ENCODE data around the gene MCOLN3.
"Not testable (repeated sequence)": the region's sequence is repeated elsewhere in the genome, so short reads cannot be mapped to it uniquely, and the experiment has no call there.

MCOLN3 gene

DNA sequence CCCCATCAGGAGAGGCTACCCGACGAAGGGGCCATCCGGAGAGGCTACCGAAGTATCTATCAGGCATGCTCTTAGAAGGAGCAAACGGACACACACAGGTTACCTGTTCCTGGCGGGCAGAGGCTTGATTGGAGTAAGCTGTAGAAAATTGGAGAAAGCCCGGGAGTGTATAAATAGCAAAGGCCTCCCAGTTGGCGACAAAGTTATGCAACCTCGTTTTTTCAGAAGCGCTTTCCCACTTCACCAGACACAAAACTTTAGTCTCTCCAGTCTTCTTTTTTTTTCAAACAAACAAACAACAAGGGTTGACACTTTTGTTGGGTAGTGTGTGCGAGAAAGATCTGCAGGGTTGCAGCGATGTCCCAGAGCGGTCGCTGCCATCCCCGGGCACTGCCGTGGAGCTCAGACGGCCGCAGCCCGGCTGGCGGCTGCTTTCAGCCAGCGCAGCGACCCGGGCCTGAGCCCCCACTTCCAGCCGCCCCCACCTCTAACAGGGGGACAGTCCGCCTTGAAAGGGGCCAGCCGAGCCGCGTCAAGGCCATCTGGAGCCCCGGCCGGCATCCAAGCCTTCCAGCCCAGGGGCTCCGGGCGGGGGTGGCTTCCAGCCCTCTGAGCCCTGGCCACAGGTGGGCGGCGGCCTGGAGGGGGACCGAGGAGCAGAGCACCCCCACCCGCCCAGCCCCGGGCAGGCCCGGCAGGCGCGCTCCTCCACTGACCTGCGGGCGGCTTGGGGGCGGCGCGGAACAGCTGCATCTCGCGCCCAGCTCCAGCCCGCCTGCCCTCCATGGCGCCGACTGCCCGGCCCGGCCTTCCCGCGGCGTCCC lies 616 bp downstream of the MCOLN3 start:
- no peak for DNase-seq

DNA sequence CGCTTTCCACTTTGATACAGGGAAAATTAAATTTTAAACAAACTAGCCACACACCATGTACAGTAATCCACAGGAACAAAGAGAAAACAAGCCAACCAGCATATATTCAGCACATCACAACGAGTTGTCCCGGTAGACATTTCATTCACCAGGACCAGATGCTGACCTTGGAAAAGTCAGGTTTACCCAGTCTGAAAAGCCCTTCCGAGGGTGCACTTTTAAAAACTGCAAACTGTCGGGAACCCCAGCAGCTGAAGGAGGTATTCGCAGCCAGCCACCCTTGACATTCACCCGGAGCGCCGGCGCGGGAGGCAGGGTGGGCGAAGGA lies 1.2 kb downstream of the MCOLN3 start:
- no peak for DNase-seq

DNA sequence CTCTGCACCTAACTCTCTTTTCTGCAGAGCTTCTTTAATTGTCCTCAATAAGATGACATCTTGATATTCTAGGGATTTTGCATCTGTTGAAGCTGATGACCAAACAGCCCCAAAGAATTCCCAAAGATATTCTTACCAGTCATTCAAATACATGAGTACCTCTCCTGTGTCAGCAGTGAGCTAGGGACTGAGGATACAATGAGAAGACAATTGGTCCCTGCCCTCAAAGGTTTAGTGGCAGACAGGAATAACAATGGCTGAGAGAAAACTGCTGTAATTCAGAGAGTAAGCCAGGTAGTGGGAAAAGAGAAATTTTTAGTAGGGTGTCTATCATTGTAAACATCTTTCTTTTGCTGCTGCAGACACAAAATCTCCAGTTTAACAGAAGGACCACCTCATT lies 5.9 kb downstream of the MCOLN3 start:
- no peak for DNase-seq

DNA sequence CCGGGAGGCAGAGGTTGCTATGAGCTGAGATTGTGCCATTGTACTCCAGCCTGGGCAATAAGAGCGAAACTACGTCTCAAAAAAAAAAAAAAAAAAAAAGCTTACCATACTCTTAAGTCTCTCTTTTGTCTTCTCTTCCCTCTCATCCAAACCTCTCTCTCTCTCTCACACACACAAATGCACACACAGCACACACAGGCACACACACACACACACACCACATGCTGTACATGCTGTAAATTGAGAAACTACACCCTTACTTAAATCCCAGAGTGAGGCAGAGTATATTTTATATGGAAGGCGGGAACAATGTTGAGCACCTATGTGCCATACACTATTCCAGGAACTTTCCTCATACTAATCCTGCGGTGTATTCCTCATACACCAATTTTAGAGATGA lies 6.5 kb downstream of the MCOLN3 start:
- no peak for DNase-seq

DNA sequence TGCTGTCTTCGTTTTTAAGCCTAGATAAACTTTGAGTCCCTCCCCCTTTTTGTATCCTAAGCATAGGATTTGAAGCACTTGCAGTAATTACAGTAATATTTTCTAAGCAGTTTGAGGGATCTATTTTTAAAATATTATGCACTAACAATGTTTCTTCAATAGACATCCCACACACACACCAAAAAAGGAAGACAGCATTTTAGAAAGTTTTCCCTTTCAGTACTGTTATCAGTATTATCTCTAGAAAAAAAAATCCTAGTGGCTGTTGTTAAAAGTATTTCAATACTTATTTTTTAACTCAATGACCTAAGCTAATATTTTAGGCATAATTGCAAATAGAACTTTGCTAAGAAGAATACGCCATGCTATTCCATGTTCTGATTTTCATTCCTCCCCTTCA lies 15.1 kb downstream of the MCOLN3 start:
- no peak for DNase-seq

DNA sequence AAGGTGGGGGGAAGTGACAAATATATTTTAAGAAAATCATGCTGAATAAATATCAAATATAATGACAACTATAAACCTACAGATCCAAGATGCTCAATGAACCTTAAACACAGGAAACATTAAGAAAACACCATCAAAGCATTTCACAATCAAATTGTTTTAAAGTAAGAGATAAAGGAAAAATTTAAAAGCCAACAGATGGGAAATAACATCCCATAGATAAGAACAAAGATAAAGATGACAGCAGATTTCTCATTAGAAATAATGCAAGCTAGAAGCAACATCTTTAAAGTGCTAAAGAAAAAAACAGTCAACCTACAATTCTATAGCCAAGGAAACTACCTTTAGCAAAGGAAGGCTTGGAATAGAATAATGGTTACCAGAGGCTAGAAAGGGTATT lies 17.8 kb downstream of the MCOLN3 start:
- no peak for DNase-seq

DNA sequence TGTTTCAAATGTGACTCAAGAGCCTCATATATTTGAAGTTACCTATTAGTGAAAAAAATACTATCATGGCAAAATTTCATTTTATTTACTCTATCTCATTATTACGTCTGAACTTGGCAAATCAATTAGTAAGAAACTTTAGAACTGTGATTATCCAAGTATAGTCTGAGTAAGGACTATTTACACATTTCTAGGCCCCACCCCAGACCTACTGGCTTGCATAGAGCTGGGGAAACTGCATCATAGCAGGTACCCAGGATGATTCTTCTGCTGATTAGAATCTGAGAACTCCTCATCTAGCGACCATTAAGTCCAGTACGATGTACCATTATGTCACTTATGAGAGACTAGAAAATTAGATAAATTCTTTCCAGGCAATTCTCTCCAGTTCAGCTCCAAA lies 20.1 kb downstream of the MCOLN3 start:
- DNase-seq, result no peak

DNA sequence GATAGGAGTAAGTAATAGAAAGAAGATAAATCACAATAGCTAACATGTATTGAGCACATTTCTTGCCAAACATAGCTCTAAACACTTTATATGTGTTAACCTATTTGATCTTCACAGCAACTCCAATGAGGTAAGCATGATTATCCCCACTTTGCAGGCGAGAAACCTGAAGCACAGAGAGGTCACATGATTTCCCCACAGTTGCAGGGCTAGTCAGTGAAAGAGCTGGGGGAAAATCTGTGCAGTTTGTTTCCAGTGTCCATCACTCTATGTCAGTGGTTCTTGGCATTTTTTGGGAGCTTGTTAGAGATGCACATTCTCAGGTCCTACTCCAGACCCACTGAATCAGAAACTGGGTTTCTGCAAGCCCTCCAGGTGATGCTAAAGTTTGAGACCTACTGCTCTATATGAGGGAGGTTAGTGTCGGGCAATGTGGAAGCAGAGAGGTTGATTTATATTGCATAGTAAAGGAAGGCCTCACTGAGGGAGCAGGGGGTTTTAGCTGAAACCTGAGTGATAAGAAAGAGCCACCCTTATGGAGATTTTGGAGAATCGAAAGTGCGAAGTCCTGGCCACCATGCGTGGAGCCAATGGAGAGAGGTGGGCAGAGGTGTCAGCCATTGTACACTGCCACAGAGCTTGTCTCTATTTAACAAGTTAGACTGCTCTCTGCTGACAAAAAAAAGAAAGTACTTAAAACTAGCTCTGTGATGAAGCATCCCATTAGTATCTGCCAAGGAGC lies 20.9 kb downstream of the MCOLN3 start:
- peak; percentile 6 for DNase-seq

DNA sequence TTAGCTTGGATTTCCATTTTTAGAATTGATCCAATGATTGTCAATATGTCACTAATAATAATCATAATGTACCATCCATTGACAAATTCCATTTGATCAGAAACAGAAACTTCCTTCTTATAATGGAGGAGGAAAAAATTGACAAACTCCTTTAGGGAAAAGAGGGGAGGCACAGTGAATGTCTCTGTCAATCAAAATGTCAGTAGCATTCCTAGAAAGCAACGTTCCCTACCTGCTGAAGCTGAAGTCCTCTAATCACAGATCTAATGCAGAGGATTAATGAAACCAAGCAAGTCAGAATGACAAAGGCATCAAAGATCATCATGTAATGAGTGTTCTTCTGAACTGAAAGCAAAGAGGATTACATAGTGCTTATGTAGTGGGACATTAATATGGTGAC lies 22.4 kb downstream of the MCOLN3 start:
- no peak for DNase-seq

DNA sequence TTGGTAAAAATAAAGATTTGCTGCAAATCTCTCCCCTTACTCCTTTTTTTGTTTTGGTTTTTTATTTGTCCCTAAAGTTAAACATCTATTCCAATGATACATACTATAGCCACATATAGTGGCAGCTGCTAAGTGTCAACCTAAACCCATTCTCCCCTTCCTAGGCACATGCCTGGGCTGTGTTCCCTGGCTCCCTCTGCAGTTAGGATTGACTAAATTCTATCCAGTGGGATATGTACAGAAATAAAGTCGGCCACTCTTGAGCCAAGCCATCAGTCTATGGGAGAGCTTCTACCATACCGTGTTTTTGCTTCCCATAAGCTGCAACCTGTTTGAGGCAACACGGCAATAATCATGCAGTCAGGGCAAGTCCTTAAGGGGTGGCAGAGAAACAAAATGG lies 23.6 kb downstream of the MCOLN3 start:
- no peak for DNase-seq

DNA sequence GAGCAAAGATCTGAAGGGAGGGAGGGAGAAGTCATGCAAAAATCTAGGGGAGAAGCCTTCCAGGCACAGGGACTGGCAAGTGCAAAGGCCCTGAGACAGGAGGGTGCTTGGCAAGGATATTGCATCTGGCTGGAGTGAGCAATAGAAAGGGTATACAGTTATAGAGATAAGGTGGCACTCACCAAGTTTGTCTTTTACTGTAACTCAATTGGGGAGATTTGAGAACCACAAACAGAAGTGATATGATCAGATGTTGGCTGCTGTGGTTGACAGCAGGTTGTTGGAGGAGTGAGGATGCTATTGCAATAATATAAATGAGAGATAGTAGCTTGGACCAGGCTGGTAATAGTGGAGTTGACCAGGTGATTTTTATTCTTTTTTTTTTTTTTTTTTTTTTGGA lies 25.6 kb downstream of the MCOLN3 start:
- DNase-seq, result no peak

DNA sequence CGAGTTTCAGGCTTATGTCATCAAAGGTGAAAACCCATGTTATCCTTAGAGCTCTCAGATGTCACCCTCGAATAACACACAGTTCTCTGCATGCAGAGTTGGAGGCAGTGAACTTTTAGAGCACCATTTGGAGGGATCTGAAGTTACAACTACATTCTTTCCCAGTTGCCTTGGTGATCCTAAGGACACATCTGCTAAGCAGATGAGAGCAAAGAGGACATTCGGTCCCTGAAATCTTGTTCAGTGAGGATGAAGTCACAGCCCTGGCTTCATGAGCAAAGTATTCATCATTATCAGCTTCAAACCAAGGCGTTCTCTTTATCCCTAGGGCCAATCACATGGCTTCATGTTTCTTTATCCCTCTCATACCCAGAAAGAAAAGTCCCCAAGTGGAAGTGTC lies 28.3 kb downstream of the MCOLN3 start:
- no peak for DNase-seq

DNA sequence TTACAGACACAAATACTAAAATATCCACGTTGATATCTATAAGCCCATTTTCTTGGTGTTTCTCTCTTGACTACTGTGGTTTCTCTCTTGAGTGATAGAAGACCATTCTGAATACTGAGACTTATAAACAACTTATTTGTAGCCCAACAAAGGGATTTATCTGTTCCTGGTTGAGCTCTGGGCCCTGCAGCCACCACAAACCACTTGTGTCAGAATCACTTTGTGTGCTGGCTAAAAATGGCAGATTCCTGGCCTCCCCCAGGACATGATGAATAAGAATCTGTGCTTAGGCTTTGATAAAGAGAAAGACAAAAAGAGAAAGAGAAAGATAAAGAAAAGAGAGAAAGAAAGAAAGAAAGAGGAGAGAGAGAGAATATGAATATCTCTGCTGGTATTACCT lies 32.5 kb downstream of the MCOLN3 start:
- DNase-seq, result no peak

DNA sequence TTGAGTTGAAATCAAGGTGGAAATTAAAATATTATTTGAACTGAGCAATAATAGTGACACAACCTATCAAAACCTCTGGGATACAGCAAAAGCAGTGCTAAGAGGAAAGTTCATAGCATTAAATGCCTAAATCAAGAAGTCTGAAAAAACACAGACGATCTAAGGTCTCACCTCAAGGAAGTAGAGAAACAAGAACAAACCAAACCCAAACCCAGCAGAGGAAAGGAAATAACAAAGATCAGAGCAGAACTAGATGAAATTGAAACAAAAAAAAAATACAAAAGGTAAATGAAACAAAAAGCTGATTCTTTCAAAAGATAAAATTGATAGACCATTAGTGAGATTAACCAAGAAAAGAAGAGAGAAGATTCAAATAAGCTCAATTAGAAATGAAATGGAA lies 42.7 kb downstream of the MCOLN3 start:
- DNase-seq, result not testable (repeated sequence)

DNA sequence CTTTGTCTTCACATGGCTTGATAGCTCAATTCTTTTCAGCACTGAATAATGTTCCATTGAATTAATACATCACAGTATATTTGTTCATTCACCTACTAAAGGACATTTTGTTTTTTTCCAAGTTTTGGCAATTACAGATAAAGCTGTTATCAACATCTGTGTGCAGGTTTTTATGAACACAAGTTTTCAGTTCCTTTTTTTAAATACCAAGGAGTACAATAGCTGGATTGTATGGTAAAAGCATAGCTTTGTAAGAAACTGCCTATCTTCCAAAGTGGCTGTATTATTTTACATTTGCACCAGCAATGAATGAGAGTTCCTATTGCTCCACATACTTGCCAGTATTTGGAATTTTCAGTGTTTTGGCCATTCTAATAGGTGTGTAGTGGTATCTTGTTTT lies 46.6 kb downstream of the MCOLN3 start:
- DNase-seq, result no peak

DNA sequence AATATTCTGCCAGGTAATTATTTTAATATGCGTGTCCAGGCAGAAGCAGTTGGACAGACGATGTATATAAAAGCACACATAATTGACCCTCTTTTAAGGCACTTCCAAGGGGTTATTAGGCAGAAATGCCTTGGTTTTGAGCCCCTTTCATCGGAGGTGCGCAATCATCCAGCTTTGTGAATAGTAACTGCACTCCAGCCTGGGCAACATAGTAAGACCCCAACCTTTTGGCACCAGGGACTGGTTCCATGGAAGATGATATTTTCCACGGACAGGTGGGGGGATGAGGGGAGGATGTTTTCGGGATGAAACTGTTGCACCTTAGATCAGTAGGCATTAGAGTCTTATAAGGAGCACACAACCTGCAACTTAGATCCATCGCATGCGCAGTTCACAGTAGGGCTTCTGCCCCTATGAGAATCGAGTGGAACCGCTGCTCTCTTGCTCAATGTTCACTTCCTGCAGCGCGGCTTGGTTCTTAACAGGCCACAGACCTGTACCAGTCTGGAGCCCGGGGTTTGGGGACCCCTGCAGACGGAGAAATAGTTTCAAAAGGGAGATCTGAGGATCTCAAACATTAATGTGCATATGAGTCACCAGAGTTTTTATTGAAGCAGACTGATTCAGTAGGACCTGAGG lies 49.5 kb downstream of the MCOLN3 start:
- peak; percentile 42 for DNase-seq

DNA sequence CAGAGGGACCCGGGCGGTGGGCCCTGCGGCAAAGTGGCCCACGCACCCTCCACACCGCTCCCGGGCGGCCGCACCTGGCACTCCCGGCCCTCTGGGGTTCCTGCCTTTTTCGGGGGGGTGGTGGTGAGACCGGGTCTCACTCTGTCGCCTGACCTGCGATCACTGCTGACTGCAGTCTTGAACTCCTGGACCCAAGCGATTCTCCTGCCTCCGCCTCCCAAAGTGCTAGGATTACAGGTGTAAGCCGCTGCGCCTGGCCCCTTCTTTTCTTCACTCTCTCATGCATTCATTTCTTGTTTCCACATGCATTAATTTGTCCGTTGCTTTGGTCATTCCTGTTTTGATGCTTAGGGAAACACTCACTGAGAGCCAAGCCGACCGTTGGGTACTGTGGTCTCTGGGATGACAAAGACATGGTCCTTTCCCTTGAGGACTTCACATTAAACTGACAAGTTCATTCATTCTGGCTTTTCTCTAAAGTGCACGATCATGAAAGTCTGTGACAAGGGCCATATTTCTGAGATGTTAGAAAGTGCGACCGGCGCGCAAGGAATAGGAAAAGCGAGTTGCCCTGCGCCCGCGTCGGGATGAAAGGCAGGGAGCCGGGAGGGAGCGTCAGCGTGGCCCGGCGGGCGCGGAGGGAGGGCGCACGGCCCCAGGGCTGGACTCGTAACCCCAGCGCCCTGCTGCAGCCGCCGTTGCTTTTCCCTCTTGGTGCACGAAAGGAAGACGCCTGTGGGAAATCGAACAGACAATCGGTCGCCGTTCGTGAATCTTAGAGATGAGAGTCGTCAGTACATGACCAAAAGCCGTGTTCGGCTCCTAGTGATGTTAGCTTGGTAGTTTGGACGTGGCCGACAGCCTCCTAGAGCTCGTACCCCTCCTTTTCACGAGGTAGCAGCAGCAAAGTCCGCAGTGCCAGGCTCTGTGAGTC lies 50.4 kb downstream of the MCOLN3 start:
- DNase-seq, result peak; percentile 2

DNA sequence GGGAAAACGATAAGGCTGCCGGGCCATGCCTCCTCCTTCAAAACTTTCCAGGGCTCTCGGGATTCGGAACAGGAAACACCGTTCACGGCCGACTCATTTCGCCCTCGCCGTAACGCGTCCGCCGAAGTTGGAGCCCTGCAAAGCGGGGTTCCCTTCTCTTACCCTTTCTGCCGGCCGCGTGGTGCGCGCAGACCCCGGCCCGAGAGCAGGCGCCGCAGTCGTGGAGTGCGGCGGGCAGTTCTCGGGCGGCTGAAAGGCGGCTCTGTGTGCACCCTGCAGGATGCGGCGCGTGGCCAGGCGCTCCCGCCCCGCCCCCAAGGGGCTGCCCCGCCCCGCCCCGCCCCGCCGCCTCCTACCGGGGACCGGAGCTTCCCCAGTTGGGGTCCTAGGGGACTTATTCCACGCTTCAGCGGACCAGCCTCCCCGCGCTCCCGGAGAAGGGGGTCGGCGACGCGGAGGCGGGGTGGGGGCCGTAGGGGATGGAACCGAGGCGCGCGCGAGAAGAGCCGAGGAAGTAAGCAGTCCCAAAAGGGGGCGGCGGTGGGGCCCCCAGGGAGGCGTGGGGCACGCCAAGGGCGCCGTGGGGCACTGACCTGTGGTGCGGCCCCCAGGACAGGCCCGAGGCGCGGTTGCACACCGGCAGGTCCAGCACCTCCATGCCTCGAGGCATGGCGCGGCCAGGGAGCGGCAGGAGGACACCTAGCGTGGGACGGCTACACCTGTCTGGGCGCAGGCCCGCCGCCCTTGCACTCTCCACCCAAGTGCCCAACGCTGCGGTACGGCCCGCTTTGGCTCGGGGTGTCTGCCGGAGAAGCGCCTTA lies 51.2 kb downstream of the MCOLN3 start, which contains the start of gene MCOLN2:
Gene MCOLN2, minus strand, starts transcription at position 268 of the 821 bp plus-strand sequence. Its CDS starts 241 bp downstream, at position 27.
- peak; percentile 49 for DNase-seq

DNA sequence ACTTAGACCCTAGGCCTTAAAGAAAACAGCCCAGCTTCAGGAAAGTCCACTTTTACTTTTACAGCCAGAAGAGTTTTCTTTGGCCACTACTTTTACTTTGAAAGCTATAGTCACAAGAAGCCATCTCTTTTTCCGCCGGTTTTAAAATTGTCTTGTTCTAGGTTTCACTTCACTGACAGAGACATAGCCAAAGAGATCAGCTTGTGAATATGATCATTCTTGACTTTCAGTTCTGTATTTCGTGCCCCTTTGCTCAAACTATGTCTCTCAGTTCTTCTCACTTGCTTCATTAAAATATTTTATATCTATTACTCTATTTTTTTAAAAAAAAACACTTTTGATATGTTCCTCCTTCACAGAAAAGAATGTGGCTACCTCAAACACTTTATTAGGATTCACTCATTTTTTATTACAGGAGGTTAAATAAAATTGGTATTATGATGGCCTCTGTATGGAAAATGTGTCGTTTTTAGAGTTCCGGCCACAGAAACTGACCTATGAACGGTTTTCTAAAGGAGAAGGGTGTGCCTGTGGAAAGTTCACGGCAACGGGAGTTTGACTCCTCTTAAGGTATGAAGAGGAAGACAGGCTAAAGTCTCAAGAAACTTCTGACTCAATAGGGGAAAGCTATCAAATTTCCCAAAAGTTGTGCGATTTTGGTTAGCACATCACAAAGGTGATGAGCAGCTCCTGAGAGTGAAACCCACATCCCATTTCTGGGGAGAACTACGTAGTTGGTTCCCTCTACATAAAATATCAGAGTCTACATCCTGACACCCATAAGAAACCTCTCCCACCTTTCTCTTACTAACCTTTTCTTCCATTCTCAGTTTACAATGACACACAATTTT lies 52.6 kb downstream of the MCOLN3 start:
- no peak for DNase-seq

DNA sequence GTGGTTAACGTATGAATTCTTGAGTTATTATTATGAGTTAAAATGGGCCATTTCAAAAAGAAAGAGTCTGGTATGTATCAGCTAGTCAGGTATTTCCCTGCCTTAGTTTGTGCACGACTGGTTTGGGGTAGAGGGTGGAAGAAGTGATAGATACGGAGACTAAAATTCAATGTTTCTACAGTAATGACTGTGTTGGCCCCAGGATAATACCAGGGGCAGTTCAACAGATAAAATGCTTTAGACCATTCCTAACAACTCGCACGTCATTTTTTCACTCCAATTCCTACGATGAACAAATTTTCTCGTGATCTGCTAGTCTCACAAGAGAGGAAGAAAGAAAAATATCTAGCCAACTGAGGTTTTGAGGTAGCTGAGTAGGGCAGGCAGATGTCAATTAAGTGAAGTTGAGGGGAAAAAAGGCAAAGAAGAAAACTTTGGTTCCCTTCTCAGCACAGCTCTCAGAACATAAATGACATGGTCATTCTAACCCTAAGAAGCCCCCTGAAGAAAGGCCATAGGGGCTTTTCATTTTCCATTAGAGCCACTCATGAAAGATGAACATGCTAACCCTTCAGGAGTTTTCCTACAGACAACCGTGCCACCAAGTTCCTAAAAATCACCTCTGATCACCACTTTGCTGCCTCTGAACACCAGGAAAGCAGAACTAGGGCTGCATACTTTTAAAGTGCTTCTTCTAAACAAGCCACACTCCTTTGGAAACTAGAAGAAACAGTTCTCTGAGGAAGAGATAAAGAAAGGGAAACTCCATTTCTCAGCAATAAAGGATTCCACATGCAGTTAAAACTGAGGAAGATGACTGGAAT lies 57.0 kb downstream of the MCOLN3 start:
- no peak for DNase-seq

Measured in T-helper 9 cell (primary cell).